OCI-LY1 (cell line): ENCODE data around the gene EREG.

Experiments
- EZH2 ChIP-seq: fragments of 200-600 bp; sonication (generic), shearing (Covaris generic); IDR thresholded peaks from 2 replicates; pipeline ENCODE4 v1.8.0; 2017; ENCODE audit warnings: borderline replicate concordance, mixed run types, mild to moderate bottlenecking, antibody characterized with exemption, low read length, moderate library complexity, mixed read lengths
- TF ChIP-seq, protein P1 (sequence below): fragments of 200-600 bp; sonication (generic), shearing (Covaris generic); IDR thresholded peaks from 2 replicates; pipeline ENCODE4 v1.5.1; 2017; ENCODE audit warnings: mild to moderate bottlenecking, antibody characterized with exemption, low read length, moderate library complexity, mixed read lengths

DNA sequence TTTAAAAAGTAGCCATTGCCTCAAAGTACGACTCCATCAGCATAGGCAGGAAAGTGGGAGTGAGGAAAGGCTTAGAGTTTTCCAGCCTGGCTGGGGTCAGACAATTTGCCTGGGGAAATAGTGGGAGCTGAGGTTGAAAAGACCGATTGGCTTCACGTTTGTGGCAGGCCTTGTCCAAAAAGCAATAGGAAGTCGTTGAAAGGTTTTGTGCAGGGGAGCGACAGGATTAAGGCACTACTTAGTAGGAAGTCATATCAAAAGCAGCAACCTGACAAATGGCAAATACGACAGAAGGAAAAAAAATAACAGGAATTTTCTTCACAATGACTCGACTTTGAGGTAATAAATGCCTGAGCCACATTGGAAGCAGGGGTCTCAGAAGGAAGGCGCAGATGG lies 691 bp upstream of the EREG start:
- TF ChIP-seq, protein P1, sequence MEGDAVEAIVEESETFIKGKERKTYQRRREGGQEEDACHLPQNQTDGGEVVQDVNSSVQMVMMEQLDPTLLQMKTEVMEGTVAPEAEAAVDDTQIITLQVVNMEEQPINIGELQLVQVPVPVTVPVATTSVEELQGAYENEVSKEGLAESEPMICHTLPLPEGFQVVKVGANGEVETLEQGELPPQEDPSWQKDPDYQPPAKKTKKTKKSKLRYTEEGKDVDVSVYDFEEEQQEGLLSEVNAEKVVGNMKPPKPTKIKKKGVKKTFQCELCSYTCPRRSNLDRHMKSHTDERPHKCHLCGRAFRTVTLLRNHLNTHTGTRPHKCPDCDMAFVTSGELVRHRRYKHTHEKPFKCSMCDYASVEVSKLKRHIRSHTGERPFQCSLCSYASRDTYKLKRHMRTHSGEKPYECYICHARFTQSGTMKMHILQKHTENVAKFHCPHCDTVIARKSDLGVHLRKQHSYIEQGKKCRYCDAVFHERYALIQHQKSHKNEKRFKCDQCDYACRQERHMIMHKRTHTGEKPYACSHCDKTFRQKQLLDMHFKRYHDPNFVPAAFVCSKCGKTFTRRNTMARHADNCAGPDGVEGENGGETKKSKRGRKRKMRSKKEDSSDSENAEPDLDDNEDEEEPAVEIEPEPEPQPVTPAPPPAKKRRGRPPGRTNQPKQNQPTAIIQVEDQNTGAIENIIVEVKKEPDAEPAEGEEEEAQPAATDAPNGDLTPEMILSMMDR, result no peak
- no peak for TF ChIP-seq EZH2
